BLaER1 (cell line): ENCODE results near the gene PCNT.

ENCODE experiments used
- H3K27ac ChIP-seq: shearing (Covaris generic); formaldehyde crosslinking; 2 replicates; pipeline ENCODE4 v1.8.1; 2022
- H3K27me3 ChIP-seq: shearing (Covaris generic); formaldehyde crosslinking; 2 replicates; pipeline ENCODE4 v1.8.1; 2022
- H3K36me3 ChIP-seq: shearing (Covaris generic); formaldehyde crosslinking; 2 replicates; pipeline ENCODE4 v1.8.1; 2022
- H3K4me1 ChIP-seq: shearing (Covaris generic); formaldehyde crosslinking; 2 replicates; pipeline ENCODE4 v1.8.1; 2022
- H3K4me2 ChIP-seq: shearing (Covaris generic); formaldehyde crosslinking; 2 replicates; pipeline ENCODE4 v1.8.1; 2022
- H3K4me3 ChIP-seq: shearing (Covaris generic); formaldehyde crosslinking; 2 replicates; pipeline ENCODE4 v1.8.1; 2022
- H3K9ac ChIP-seq: shearing (Covaris generic); formaldehyde crosslinking; 2 replicates; pipeline ENCODE4 v1.8.1; 2022
- H3K9me3 ChIP-seq: shearing (Covaris generic); formaldehyde crosslinking; 2 replicates; pipeline ENCODE4 v1.8.1; 2022
- H4K20me1 ChIP-seq: shearing (Covaris generic); formaldehyde crosslinking; 2 replicates; pipeline ENCODE4 v1.8.1; 2022
- Cebpa-rat ChIP-seq: shearing (Covaris generic); IDR thresholded peaks from 2 replicates; pipeline ENCODE4 v1.8.1; 2022

The PCNT gene

DNA sequence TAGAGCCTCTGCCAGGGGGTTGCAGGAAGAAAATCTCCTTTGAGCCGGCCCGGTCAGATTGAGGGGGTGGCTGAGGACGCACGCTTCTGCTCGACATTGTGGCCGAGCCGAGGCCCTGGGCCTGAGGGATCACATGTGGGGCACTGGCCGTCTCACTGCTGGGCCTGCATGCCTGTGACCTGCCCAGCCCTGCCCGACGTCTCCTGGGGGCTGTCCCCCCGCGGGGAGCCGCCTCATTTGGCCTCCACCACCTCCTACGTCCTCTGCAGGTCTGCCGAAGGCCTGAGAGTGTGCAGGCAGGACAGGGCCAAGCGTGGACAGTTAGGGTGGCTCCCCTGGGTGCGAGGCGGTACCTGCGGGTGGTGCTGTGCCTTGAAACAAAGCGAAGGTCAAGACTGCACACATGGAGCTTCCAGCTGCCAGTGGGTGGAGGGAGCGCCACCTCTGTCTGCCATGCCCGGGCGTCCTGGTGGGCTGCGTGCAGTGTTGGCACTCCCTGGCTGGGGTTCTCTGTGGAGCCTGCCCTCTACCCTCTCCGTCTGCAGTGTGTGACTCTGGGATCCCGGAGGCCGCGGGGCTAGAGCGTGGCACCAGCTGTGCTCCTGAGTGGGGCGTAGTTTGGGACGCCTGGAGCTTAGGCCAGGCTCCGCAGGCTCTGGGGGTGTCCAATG is 51.7 kb downstream of the PCNT start:
- peaks cover 90% of the 10 kb centered on the region for H3K36me3 ChIP-seq
- no peak for TF ChIP-seq Cebpa-rat
- no peak overlapping the region for H3K4me3 ChIP-seq

DNA sequence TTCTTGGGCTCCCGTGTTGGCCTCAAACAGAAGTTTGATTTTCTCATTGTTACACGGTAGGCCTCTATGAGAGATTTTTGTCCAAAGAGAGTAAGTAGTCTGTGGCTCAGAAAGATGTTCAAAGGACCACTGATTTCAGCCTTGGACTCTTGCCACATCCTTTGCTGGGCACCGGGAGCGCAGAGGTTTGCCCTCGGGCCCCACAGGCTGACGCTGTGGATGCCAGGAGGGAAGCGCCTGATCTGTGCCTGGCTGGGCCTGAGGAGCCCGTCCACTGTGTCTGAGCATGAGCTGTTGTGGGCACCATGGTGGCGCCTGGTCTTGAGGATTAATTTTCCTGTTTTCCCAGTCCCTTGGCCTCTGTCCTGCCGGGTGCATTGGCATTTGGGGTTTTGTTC is 52.3 kb downstream of the PCNT start:
- peaks cover 90% of the 10 kb centered on the region for H3K36me3 ChIP-seq
- no peaks in the 10 kb centered on the region for H3K27me3 ChIP-seq
- H3K9me3 ChIP-seq = peaks cover 15% of the 10 kb centered on the region
- H3K4me1 ChIP-seq = no peaks in the 10 kb centered on the region
- no peak overlapping the region for H3K4me2 ChIP-seq
- no peak overlapping the region for H3K9ac ChIP-seq
- H3K27ac ChIP-seq = no peak overlapping the region
- no peak overlapping the region for H3K4me3 ChIP-seq
- H4K20me1 ChIP-seq = peaks cover 19% of the 10 kb centered on the region; the same call in 1 of the 2 replicates
- no peak for TF ChIP-seq Cebpa-rat

More for the DNA sequence above, 51.7 kb downstream of the PCNT start:
- peaks cover 19% of the 10 kb centered on the region; the same call in 1 of the 2 replicates for H4K20me1 ChIP-seq
- no peaks in the 10 kb centered on the region for H3K4me1 ChIP-seq
- H3K27ac ChIP-seq = no peak overlapping the region
- no peak overlapping the region for H3K9ac ChIP-seq
- H3K4me2 ChIP-seq = no peak overlapping the region
- peaks cover 14% of the 10 kb centered on the region for H3K9me3 ChIP-seq
- no peaks in the 10 kb centered on the region for H3K27me3 ChIP-seq

GRCh38 chr21:46376856-46377453 is 53.0 kb downstream of the PCNT start:
- no peak overlapping the region for H3K9ac ChIP-seq
- H3K9me3 ChIP-seq = peaks cover 22% of the 10 kb centered on the region
- H3K4me1 ChIP-seq = no peaks in the 10 kb centered on the region
- H3K36me3 ChIP-seq = peaks cover 90% of the 10 kb centered on the region
- H3K4me3 ChIP-seq = no peak overlapping the region
- H3K27ac ChIP-seq = no peak overlapping the region
- TF ChIP-seq Cebpa-rat = no peak
- no peaks in the 10 kb centered on the region for H3K27me3 ChIP-seq
- H4K20me1 ChIP-seq = peaks cover 19% of the 10 kb centered on the region; the same call in 1 of the 2 replicates
- no peak overlapping the region for H3K4me2 ChIP-seq

- Histone ChIP-seq H3K9me3 (peaks cover 30% of the 10 kb centered on the region), H4K20me1 (peaks cover 19% of the 10 kb centered on the region; the same call in 1 of the 2 replicates), H3K27me3 (no peaks in the 10 kb centered on the region), H3K27ac (no peak overlapping the region), H3K9ac (no peak overlapping the region), H3K36me3 (peaks cover 90% of the 10 kb centered on the region), H3K4me3 (no peak overlapping the region), H3K4me1 (no peaks in the 10 kb centered on the region), H3K4me2 (no peak overlapping the region)
- no peak for TF ChIP-seq Cebpa-rat
These were observed 53.8 kb downstream of the PCNT start for GRCh38 chr21:46377789-46378188.

DNA sequence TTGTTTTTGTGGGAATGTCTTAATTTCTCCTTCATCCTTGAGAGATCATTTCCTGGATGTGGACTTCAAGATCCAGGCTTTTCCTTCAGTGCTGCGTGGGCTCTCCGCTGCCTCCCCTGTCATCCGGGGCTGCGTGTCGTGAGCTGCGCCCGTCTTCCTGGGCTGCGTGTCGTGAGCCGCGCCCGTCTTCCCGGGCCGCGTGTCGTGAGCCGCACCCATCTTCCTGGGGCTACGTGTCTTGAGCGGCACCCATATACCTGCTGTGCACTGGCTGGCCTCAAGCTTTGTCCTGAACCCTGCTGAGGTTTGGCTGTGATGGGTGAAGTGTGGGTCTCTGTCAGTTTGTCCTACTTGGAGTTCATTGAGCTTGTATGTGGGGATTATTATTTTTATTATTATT is 55.1 kb downstream of the PCNT start:
- H4K20me1 ChIP-seq = peaks cover 19% of the 10 kb centered on the region; the same call in 1 of the 2 replicates
- H3K27me3 ChIP-seq = no peaks in the 10 kb centered on the region
- no peaks in the 10 kb centered on the region for H3K4me1 ChIP-seq
- no peak for TF ChIP-seq Cebpa-rat
- no peak overlapping the region for H3K27ac ChIP-seq
- H3K36me3 ChIP-seq = peaks cover 90% of the 10 kb centered on the region
- no peak overlapping the region for H3K4me3 ChIP-seq
- H3K4me2 ChIP-seq = no peak overlapping the region
- peaks cover 41% of the 10 kb centered on the region for H3K9me3 ChIP-seq
- H3K9ac ChIP-seq = no peak overlapping the region

GRCh38 chr21:46379691-46380090 is 55.7 kb downstream of the PCNT start:
- Histone ChIP-seq H3K27me3 (no peaks in the 10 kb centered on the region), H3K9ac (no peak overlapping the region), H3K9me3 (peaks cover 41% of the 10 kb centered on the region), H3K4me1 (no peaks in the 10 kb centered on the region), H3K4me2 (no peak overlapping the region), H3K27ac (no peak overlapping the region), H4K20me1 (peaks cover 19% of the 10 kb centered on the region; the same call in 1 of the 2 replicates), H3K36me3 (peaks cover 92% of the 10 kb centered on the region), H3K4me3 (no peak overlapping the region)
- TF ChIP-seq Cebpa-rat = no peak

DNA sequence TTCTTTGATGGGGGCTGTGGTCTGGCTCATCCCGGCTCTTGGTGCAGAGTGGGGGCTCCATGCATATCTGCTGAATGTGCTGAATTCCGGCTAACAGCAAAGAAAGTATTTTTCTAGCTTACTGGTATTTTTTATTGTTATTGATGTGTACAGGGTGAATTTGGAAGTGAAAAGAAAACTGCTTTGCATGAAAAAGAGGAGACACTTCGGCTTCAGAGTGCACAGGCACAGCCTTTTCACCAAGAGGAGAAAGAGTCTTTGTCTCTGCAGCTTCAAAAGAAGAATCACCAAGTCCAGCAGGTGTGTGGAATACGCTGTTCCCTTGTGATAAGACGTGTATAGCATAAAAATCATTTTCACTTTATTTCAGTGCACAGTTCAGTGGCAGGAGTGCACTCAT is 57.6 kb downstream of the PCNT start:
- Histone ChIP-seq H3K27ac (no peak overlapping the region), H3K27me3 (no peaks in the 10 kb centered on the region), H3K4me1 (no peaks in the 10 kb centered on the region), H3K9ac (no peak overlapping the region), H3K4me3 (no peak overlapping the region), H3K9me3 (peaks cover 41% of the 10 kb centered on the region), H3K36me3 (peaks cover 94% of the 10 kb centered on the region), H4K20me1 (peaks cover 7% of the 10 kb centered on the region; the same call in 1 of the 2 replicates), H3K4me2 (no peak overlapping the region)
- no peak for TF ChIP-seq Cebpa-rat

GRCh38 chr21:46384556-46384955 is 60.6 kb downstream of the PCNT start:
- Histone ChIP-seq H3K4me3 (no peak overlapping the region), H4K20me1 (no peaks in the 10 kb centered on the region), H3K4me1 (peaks cover 9% of the 10 kb centered on the region; the same call in 1 of the 2 replicates), H3K4me2 (no peak overlapping the region), H3K36me3 (peaks cover 92% of the 10 kb centered on the region), H3K27ac (no peak overlapping the region), H3K27me3 (no peaks in the 10 kb centered on the region), H3K9me3 (peaks cover 30% of the 10 kb centered on the region), H3K9ac (no peak overlapping the region)
- no peak for TF ChIP-seq Cebpa-rat

DNA sequence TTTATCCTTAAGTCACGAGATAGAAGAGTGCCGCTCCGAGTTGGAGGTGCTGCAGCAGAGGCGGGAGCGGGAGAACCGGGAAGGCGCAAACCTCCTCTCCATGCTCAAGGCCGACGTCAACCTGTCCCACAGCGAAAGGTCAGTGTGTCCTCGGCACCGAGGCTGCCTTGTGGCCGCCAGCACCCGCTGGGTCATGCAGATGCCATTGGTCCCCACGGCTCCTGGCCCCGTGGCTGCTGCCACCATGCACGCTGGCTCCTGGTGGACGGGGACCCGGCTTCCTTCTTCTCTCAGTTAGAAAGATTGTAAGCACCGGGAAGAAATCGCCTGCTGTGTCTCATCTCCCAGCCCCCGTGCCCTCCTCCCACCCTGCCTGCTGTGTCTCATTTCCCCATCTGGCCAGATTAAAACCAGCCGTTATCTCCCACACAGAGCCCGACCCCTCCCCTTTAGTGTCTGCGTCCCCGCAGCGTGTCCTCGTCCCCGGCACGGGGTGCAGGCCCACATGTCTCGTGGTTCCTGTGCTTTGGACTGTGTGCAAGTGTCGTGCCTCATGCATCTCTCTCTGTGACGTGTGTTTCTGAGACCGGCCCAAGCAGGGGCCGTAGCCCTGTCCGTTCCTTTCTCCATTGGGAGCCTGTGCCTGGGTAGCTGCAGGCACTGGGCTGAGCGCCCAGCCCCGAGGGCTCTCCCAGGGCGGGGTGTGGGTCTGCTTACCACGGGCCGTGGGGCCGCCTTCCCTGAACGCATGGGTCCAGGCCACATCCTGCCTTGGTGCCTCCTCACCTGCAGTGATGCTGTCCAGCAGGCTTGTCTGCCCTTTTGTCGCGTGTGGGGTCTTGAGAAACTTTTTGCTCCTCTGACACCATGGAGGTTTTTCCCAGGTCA is 62.1 kb downstream of the PCNT start:
- no peak overlapping the region for H3K9ac ChIP-seq
- H3K27me3 ChIP-seq = no peaks in the 10 kb centered on the region
- H3K4me3 ChIP-seq = no peak overlapping the region
- H3K27ac ChIP-seq = no peak overlapping the region
- peaks cover 9% of the 10 kb centered on the region; the same call in 1 of the 2 replicates for H3K4me1 ChIP-seq
- H3K36me3 ChIP-seq = peaks cover 95% of the 10 kb centered on the region
- no peaks in the 10 kb centered on the region for H4K20me1 ChIP-seq
- no peak overlapping the region for H3K4me2 ChIP-seq
- H3K9me3 ChIP-seq = peaks cover 27% of the 10 kb centered on the region
- no peak for TF ChIP-seq Cebpa-rat

- H3K4me3 ChIP-seq = no peak overlapping the region
- no peak overlapping the region for H3K27ac ChIP-seq
- no peaks in the 10 kb centered on the region for H4K20me1 ChIP-seq
- no peak for TF ChIP-seq Cebpa-rat
- H3K9me3 ChIP-seq = peaks cover 21% of the 10 kb centered on the region
- H3K9ac ChIP-seq = no peak overlapping the region
- peaks cover 94% of the 10 kb centered on the region for H3K36me3 ChIP-seq
- peaks cover 9% of the 10 kb centered on the region; the same call in 1 of the 2 replicates for H3K4me1 ChIP-seq
- no peaks in the 10 kb centered on the region for H3K27me3 ChIP-seq
- no peak overlapping the region for H3K4me2 ChIP-seq
These were observed 62.8 kb downstream of the PCNT start for GRCh38 chr21:46386734-46387088.
